Measurements from ENCODE around the gene TPPP3. TPM values are rescaled to one million over a fixed set of nuclear protein-coding genes. Genes with fewer than 3 reads are reported as not detected.

The TPPP3 gene
- total RNA-seq, 2 experiments from 2014 or later, result not detected

DNA sequence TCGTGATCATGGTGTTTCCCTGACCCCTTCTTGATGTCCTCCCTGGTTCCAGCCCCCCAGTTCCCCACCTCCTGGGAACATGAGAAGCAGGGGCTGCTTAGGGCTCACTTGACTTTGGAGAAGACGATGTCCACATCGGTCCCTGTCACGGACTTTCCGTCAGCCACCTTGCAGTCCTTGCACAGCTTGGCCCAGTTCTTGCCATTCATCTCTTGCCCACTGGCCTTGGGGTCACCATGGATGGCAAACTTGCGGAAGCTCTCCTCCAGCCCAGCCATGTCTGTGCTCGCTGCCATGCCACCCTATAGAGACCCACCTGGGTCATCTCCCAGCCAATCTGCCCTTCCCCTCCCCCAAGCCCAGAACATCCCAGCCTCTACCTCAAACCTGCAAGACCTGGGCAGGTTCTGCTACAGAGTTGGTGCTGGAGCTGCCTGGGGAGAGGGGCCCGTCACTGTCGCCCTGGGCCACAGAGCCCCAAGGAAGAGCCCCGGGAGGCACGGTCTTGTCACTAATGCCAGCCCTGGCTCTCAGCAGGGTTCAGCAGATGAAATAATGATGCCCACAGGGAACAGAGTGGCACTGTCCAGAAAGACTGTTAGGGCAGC, 2.4 kb downstream of the TPPP3 start:
- DNase-seq (no peak), ATAC-seq (no peak)
- no peaks in the 10 kb centered on the region for H3K9me3 Mint-ChIP-seq
- intact Hi-C loops (cut with micrococcal nuclease), result no loop called here
- POLR2A ChIA-PET, result interaction anchor here (0.6 kb wide), 1 partner anchor 183 kb away, joined by 3 read pairs; no protein-coding TSS in a partner anchor
- no peaks in the 10 kb centered on the region for H3K36me3 Mint-ChIP-seq (ENCODE audit: low read depth)
- CTCF ChIA-PET, result interaction anchor here (1.5 to 2.6 kb wide), 3 partner anchors 8 to 65 kb away, joined by 4 to 13 read pairs (median 4); partner anchors contain the start of genes KCTD19 and LRRC36
- no peak overlapping the region for H3K4me3 Mint-ChIP-seq
- no peak for TF ChIP-seq CTCF (IDR thresholded peaks at IDR 0.05)
- H3K27ac Mint-ChIP-seq, result no peak overlapping the region
- peaks cover 4% of the 10 kb centered on the region for H3K4me1 Mint-ChIP-seq (ENCODE audit: low read depth)
- peaks cover 28% of the 10 kb centered on the region for H3K27me3 Mint-ChIP-seq

- intact Hi-C loops (cut with micrococcal nuclease), result no loop called here
- H3K36me3 Mint-ChIP-seq (ENCODE audit: low read depth), result no peaks in the 10 kb centered on the region
- no peak overlapping the region for H3K27ac Mint-ChIP-seq
- ATAC-seq (no peak), DNase-seq (no peak)
- CTCF ChIA-PET, result interaction anchor here (1.0 to 2.6 kb wide), 5 partner anchors 9 to 64 kb away, joined by 3 to 13 read pairs (median 4); partner anchors contain the start of genes KCTD19 and LRRC36
- no peak for TF ChIP-seq CTCF (IDR thresholded peaks at IDR 0.05)
- H3K4me1 Mint-ChIP-seq (ENCODE audit: low read depth), result peaks cover 11% of the 10 kb centered on the region
- POLR2A ChIA-PET, result interaction anchor here (0.6 kb wide), 1 partner anchor 182 kb away, joined by 3 read pairs; no protein-coding TSS in a partner anchor
- no peaks in the 10 kb centered on the region for H3K9me3 Mint-ChIP-seq
- H3K4me3 Mint-ChIP-seq, result no peak overlapping the region
- peaks cover 20% of the 10 kb centered on the region for H3K27me3 Mint-ChIP-seq
Observed at GRCh38 chr16:67389911-67390815, 3.1 kb downstream of the TPPP3 start.

DNA sequence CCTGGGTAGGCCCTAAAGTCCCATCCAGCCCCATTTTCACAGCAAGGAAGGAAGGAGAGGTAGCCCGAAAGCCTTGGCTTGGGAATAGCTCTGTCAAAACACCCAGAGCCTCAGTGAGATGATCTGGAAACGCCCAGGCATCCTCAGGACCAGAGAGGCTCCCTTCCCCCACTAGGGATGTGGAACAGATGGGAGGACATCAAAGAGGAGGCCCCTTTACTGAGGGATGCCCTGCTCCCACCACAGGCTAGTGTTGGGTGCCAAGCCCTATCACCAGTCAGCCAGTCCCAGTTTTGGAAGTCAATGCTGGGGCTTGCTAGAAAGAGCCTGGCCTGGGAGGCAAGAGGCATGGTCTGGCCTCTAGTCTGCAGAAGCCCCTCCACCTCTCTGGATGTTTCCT, 4.7 kb downstream of the TPPP3 start:
- no peak for ATAC-seq
- intact Hi-C loops (cut with micrococcal nuclease), result no loop called here
- POLR2A ChIA-PET, result no interaction called here
- peaks cover 8% of the 10 kb centered on the region for H3K27me3 Mint-ChIP-seq
- CTCF ChIA-PET, result interaction anchor here (1.4 to 2.6 kb wide), 2 partner anchors 11 to 128 kb away, joined by 4 to 13 read pairs; no protein-coding TSS in a partner anchor
- no peaks in the 10 kb centered on the region for H3K9me3 Mint-ChIP-seq
- no peak overlapping the region for H3K4me3 Mint-ChIP-seq
- no peak overlapping the region for H3K27ac Mint-ChIP-seq
- TF ChIP-seq CTCF (IDR thresholded peaks at IDR 0.05), result no peak
- peaks cover 9% of the 10 kb centered on the region for H3K4me1 Mint-ChIP-seq (ENCODE audit: low read depth)
- H3K36me3 Mint-ChIP-seq (ENCODE audit: low read depth), result no peaks in the 10 kb centered on the region
- DNase-seq, result no peak

- no peak for DNase-seq
Observed at GRCh38 chr16:67388191-67388590, 5.1 kb downstream of the TPPP3 start.

More at GRCh38 chr16:67388191-67388590, 5.1 kb downstream of the TPPP3 start:
- Mint-ChIP-seq H3K36me3 (ENCODE audit: low read depth) (no peaks in the 10 kb centered on the region), H3K9me3 (no peaks in the 10 kb centered on the region), H3K4me3 (no peak overlapping the region), H3K4me1 (ENCODE audit: low read depth) (peaks cover 9% of the 10 kb centered on the region), H3K27ac (no peak overlapping the region), H3K27me3 (peaks cover 7% of the 10 kb centered on the region)
- intact Hi-C loops (cut with micrococcal nuclease), result no loop called here
- POLR2A ChIA-PET, result no interaction called here
- ATAC-seq, result no peak
- no peak for TF ChIP-seq CTCF (IDR thresholded peaks at IDR 0.05)
- CTCF ChIA-PET, result interaction anchor here (0.8 to 2.6 kb wide), 3 partner anchors 11 to 127 kb away, joined by 3 to 13 read pairs (median 4); no protein-coding TSS in a partner anchor
